ENCODE results near the gene NOS3. TPM values are rescaled to one million over a fixed set of nuclear protein-coding genes. Genes with fewer than 3 reads are reported as not detected.
A peak's percentile ranks its signal among the peaks of the same experiment; 100 is the strongest.

NOS3 gene
- total and polyA plus RNA-seq, 9 of the 15 experiments (the other 6 are each of a cell fraction or from before 2014, with no cell fraction given) = 1.1 to 121 (median 23.6) TPM

DNA sequence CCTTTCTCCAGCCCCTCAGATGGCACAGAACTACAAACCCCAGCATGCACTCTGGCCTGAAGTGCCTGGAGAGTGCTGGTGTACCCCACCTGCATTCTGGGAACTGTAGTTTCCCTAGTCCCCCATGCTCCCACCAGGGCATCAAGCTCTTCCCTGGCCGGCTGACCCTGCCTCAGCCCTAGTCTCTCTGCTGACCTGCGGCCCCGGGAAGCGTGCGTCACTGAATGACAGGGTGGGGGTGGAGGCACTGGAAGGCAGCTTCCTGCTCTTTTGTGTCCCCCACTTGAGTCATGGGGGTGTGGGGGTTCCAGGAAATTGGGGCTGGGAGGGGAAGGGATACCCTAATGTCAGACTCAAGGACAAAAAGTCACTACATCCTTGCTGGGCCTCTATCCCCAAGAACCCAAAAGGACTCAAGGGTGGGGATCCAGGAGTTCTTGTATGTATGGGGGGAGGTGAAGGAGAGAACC is 2.1 kb downstream of the NOS3 start (continued):
- TF ChIP-seq, protein P1, sequence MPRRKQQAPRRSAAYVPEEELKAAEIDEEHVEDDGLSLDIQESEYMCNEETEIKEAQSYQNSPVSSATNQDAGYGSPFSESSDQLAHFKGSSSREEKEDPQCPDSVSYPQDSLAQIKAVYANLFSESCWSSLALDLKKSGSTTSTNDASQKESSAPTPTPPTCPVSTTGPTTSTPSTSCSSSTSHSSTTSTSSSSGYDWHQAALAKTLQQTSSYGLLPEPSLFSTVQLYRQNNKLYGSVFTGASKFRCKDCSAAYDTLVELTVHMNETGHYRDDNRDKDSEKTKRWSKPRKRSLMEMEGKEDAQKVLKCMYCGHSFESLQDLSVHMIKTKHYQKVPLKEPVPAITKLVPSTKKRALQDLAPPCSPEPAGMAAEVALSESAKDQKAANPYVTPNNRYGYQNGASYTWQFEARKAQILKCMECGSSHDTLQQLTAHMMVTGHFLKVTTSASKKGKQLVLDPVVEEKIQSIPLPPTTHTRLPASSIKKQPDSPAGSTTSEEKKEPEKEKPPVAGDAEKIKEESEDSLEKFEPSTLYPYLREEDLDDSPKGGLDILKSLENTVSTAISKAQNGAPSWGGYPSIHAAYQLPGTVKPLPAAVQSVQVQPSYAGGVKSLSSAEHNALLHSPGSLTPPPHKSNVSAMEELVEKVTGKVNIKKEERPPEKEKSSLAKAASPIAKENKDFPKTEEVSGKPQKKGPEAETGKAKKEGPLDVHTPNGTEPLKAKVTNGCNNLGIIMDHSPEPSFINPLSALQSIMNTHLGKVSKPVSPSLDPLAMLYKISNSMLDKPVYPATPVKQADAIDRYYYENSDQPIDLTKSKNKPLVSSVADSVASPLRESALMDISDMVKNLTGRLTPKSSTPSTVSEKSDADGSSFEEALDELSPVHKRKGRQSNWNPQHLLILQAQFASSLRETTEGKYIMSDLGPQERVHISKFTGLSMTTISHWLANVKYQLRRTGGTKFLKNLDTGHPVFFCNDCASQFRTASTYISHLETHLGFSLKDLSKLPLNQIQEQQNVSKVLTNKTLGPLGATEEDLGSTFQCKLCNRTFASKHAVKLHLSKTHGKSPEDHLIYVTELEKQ (CRISPR knock-in tag; IDR thresholded peaks at IDR 0.05) = no peak
- TF ChIP-seq, protein P2, sequence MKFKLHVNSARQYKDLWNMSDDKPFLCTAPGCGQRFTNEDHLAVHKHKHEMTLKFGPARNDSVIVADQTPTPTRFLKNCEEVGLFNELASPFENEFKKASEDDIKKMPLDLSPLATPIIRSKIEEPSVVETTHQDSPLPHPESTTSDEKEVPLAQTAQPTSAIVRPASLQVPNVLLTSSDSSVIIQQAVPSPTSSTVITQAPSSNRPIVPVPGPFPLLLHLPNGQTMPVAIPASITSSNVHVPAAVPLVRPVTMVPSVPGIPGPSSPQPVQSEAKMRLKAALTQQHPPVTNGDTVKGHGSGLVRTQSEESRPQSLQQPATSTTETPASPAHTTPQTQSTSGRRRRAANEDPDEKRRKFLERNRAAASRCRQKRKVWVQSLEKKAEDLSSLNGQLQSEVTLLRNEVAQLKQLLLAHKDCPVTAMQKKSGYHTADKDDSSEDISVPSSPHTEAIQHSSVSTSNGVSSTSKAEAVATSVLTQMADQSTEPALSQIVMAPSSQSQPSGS (CRISPR knock-in tag; IDR thresholded peaks at IDR 0.05) = no peak
- TF ChIP-seq, protein P3, sequence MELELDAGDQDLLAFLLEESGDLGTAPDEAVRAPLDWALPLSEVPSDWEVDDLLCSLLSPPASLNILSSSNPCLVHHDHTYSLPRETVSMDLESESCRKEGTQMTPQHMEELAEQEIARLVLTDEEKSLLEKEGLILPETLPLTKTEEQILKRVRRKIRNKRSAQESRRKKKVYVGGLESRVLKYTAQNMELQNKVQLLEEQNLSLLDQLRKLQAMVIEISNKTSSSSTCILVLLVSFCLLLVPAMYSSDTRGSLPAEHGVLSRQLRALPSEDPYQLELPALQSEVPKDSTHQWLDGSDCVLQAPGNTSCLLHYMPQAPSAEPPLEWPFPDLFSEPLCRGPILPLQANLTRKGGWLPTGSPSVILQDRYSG (tag; conservative IDR thresholded peaks at IDR 0.05; ENCODE audit: low read depth) = no peak
- TF ChIP-seq, protein P4, sequence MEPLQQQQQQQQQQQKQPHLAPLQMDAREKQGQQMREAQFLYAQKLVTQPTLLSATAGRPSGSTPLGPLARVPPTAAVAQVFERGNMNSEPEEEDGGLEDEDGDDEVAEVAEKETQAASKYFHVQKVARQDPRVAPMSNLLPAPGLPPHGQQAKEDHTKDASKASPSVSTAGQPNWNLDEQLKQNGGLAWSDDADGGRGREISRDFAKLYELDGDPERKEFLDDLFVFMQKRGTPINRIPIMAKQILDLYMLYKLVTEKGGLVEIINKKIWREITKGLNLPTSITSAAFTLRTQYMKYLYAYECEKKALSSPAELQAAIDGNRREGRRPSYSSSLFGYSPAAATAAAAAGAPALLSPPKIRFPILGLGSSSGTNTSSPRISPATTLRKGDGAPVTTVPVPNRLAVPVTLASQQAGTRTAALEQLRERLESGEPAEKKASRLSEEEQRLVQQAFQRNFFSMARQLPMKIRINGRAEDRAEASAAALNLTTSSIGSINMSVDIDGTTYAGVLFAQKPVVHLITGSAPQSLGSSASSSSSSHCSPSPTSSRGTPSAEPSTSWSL (CRISPR knock-in tag; IDR thresholded peaks at IDR 0.05; ENCODE audit: borderline replicate concordance) = no peak
- TF ChIP-seq TCF3 (CRISPR knock-in tag; IDR thresholded peaks at IDR 0.05) = no peak
- peak; percentile 12 to 30; a peak in 2 of 4 replicates for TF ChIP-seq TRIM24 (IDR thresholded peaks at IDR 0.05)
- peak; percentile 68 for TF ChIP-seq DPF2 (IDR thresholded peaks at IDR 0.05)
- no peak for TF ChIP-seq POLR3G (IDR thresholded peaks at IDR 0.05; ENCODE audit: extremely low read depth, insufficient read length, insufficient replicate concordance)
- no peak for TF ChIP-seq PURB (CRISPR knock-in tag; IDR thresholded peaks at IDR 0.05; ENCODE audit: low read depth)
- TF ChIP-seq NCOA2 (IDR thresholded peaks at IDR 0.05; ENCODE audit: partially characterized antibody in 2 of 2) = no peak
- TF ChIP-seq ZNF584 (CRISPR knock-in tag; IDR thresholded peaks at IDR 0.05; ENCODE audit: low read depth) = peak; percentile 84; the same call in 1 of the 2 replicates
- TF ChIP-seq, protein P5, sequence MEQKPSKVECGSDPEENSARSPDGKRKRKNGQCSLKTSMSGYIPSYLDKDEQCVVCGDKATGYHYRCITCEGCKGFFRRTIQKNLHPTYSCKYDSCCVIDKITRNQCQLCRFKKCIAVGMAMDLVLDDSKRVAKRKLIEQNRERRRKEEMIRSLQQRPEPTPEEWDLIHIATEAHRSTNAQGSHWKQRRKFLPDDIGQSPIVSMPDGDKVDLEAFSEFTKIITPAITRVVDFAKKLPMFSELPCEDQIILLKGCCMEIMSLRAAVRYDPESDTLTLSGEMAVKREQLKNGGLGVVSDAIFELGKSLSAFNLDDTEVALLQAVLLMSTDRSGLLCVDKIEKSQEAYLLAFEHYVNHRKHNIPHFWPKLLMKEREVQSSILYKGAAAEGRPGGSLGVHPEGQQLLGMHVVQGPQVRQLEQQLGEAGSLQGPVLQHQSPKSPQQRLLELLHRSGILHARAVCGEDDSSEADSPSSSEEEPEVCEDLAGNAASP (IDR thresholded peaks at IDR 0.05) = no peak
- TF ChIP-seq ZBTB7A (IDR thresholded peaks at IDR 0.05; ENCODE audit: borderline replicate concordance, control insufficient read depth, low read depth, low read length) = peak; percentile 74; the same call in 1 of the 2 replicates
- no peak for TF ChIP-seq SETDB1 (IDR thresholded peaks at IDR 0.05; ENCODE audit: low read length)
- TF ChIP-seq PHF20 (IDR thresholded peaks at IDR 0.05; ENCODE audit: partially characterized antibody) = no peak
- TF ChIP-seq, protein P6, sequence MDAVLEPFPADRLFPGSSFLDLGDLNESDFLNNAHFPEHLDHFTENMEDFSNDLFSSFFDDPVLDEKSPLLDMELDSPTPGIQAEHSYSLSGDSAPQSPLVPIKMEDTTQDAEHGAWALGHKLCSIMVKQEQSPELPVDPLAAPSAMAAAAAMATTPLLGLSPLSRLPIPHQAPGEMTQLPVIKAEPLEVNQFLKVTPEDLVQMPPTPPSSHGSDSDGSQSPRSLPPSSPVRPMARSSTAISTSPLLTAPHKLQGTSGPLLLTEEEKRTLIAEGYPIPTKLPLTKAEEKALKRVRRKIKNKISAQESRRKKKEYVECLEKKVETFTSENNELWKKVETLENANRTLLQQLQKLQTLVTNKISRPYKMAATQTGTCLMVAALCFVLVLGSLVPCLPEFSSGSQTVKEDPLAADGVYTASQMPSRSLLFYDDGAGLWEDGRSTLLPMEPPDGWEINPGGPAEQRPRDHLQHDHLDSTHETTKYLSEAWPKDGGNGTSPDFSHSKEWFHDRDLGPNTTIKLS (IDR thresholded peaks at IDR 0.05; ENCODE audit: borderline replicate concordance, low read depth) = peak; percentile 95
- TF ChIP-seq FOXA1 (IDR thresholded peaks at IDR 0.05; ENCODE audit: borderline replicate concordance) = no peak
- no peak for TF ChIP-seq POLR2AphosphoS2 (IDR thresholded peaks at IDR 0.05; ENCODE audit: low read length)

Data from K562 (cell line).